Measurements from ENCODE around the gene MYO9B. TPM values are rescaled to one million over a fixed set of nuclear protein-coding genes. Genes with fewer than 3 reads are reported as not detected.

MYO9B gene
- polyA plus RNA-seq, 3 donors, result 5.9 to 366 (median 7.5) TPM

DNA sequence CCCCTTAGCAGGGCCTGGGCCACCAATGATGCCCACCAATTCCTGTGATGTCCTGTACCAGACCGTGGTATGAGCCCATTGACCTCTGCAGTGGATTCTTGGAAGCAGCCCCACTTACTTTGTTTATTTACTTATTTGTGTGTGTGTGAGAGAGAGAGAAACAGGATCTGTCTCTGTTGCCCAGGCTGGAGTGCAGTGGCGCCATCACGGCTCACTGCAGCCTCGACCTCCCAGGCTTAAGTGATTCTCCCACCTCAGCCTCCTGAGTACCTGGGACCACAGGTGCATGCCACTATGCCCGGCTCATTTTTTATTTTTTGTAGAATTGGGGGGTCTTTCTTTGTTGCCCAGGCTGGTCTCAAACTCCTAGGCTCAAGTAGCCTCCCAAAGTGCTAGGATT, 13.0 kb downstream of the MYO9B start:
- peaks cover 18 to 39% of the 10 kb centered on the region in 2 donors for H3K36me3 ChIP-seq (replicated peaks in 1 of 2; ENCODE audit: control insufficient read depth in 1 of 2, insufficient read depth in 2 of 2, low read length in 2 of 2)
- Mint-ChIP-seq H3K4me3 (no peak overlapping the region), H3K9me3 (peaks cover 0 to 1% (median 0%) of the 10 kb centered on the region in 7 donors), H3K4me1 (peaks cover 59% of the 10 kb centered on the region), H3K36me3 (peaks cover 54 to 67% of the 10 kb centered on the region in 2 donors), H3K27ac (peak overlapping the region; percentile 96 to 100 (median 99)), H3K27me3 (ENCODE audit: low read depth in 3 of 3) (peaks cover 0 to 6% (median 2%) of the 10 kb centered on the region in 3 donors)
- H3K9me3 ChIP-seq (replicated peaks in 1 of 2; ENCODE audit: control insufficient read depth in 1 of 2, insufficient read depth in 1 of 2, low read length in 2 of 2), result no peaks in the 10 kb centered on the region
- intact Hi-C loops (cut with micrococcal nuclease), result no loop called here
- DNase-seq, result no peak
- H2AFZ ChIP-seq (ENCODE audit: insufficient read depth, low read depth, low read length, poor library complexity, severe bottlenecking), result no peak overlapping the region
- H3K79me2 ChIP-seq (ENCODE audit: insufficient read depth, low read length), result peaks cover 98% of the 10 kb centered on the region
- H3K9ac ChIP-seq (ENCODE audit: insufficient read depth, low read length, poor library complexity, severe bottlenecking), result no peak overlapping the region
- no peaks in the 10 kb centered on the region for H3K27me3 ChIP-seq (ENCODE audit: control insufficient read depth in 2 of 2, insufficient read depth in 2 of 2, low read length in 2 of 2)
- no peak overlapping the region for H3K4me2 ChIP-seq (replicated peaks; ENCODE audit: extremely low read depth, low read length, poor library complexity, severe bottlenecking)
- peaks cover 72% of the 10 kb centered on the region for H4K20me1 ChIP-seq (ENCODE audit: insufficient read depth, low read length)
- 100% methylated on average over 1 of the region's 5 CpGs for WGBS (ENCODE audit: insufficient coverage)
- no peak for TF ChIP-seq CTCF (IDR thresholded peaks at IDR 0.05)
- H3K4me3 ChIP-seq (replicated peaks in 1 of 3; ENCODE audit: low read depth in 2 of 3, low read length in 3 of 3), result no peak overlapping the region
- H3K27ac ChIP-seq (ENCODE audit: low read depth in 1 of 2, low read length in 2 of 2), result peak overlapping the region; percentile 96 to 100
- peaks cover 46 to 57% of the 10 kb centered on the region in 2 donors for H3K4me1 ChIP-seq (ENCODE audit: control insufficient read depth in 1 of 2, insufficient read depth in 2 of 2, low read length in 2 of 2)

DNA sequence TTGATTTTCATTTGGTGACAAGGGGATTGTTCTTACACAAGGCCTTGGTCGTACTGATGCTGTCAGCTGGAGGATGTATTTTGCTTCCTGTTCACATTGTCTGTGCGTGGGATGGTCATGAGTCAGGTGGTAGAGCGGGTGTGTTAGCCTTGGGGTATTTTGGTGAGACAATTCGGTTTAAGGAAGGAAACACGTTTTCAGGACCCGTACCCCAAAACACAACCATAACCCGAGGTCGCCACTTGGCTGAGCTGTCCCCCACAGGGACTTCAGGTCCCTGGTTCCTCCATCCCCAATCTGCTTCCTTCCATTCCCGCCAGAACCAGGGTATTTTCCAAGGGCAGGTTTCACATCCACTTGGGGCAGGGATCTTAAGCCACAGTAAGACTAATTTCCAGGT, 15.0 kb downstream of the MYO9B start:
- peak overlapping the region; percentile 85 for H3K9ac ChIP-seq (ENCODE audit: insufficient read depth, low read length, poor library complexity, severe bottlenecking)
- H3K4me3 Mint-ChIP-seq, result peak overlapping the region in 1 of 2 donors; percentile 77
- H2AFZ ChIP-seq (ENCODE audit: insufficient read depth, low read depth, low read length, poor library complexity, severe bottlenecking), result no peak overlapping the region
- WGBS (ENCODE audit: insufficient coverage), result 0% methylated on average over 1 of the region's 9 CpGs
- H4K20me1 ChIP-seq (ENCODE audit: insufficient read depth, low read length), result peaks cover 67% of the 10 kb centered on the region
- H3K4me1 Mint-ChIP-seq, result peaks cover 73% of the 10 kb centered on the region
- intact Hi-C loops (cut with micrococcal nuclease), result loop anchor here in 1 of 2 donors (1.0 to 5.0 kb wide), 3 partner anchors 14 to 47 kb away; no protein-coding TSS in a partner anchor
- H3K36me3 ChIP-seq (replicated peaks in 1 of 2; ENCODE audit: control insufficient read depth in 1 of 2, insufficient read depth in 2 of 2, low read length in 2 of 2), result peaks cover 17 to 30% of the 10 kb centered on the region in 2 donors
- H3K27me3 ChIP-seq (ENCODE audit: control insufficient read depth in 2 of 2, insufficient read depth in 2 of 2, low read length in 2 of 2), result no peaks in the 10 kb centered on the region
- TF ChIP-seq CTCF (IDR thresholded peaks at IDR 0.05), result peak; percentile 24
- peak overlapping the region; percentile 23 for H3K4me2 ChIP-seq (replicated peaks; ENCODE audit: extremely low read depth, low read length, poor library complexity, severe bottlenecking)
- no peaks in the 10 kb centered on the region for H3K9me3 ChIP-seq (replicated peaks in 1 of 2; ENCODE audit: control insufficient read depth in 1 of 2, insufficient read depth in 1 of 2, low read length in 2 of 2)
- H3K27me3 Mint-ChIP-seq (ENCODE audit: low read depth in 3 of 3), result peaks cover 0 to 6% (median 2%) of the 10 kb centered on the region in 3 donors
- peaks cover 60 to 74% of the 10 kb centered on the region in 2 donors for H3K4me1 ChIP-seq (ENCODE audit: control insufficient read depth in 1 of 2, insufficient read depth in 2 of 2, low read length in 2 of 2)
- peaks cover 52 to 64% of the 10 kb centered on the region in 2 donors for H3K36me3 Mint-ChIP-seq
- H3K4me3 ChIP-seq (replicated peaks in 1 of 3; ENCODE audit: low read depth in 2 of 3, low read length in 3 of 3), result peak overlapping the region in 1 of 3 experiments; percentile 6
- peaks cover 0 to 3% (median 0%) of the 10 kb centered on the region in 7 donors for H3K9me3 Mint-ChIP-seq
- DNase-seq, result peak; percentile 94 to 99 (median 96)
- peaks cover 98% of the 10 kb centered on the region for H3K79me2 ChIP-seq (ENCODE audit: insufficient read depth, low read length)
- peak overlapping the region; percentile 96 to 100 for H3K27ac ChIP-seq (ENCODE audit: low read depth in 1 of 2, low read length in 2 of 2)
- peak overlapping the region; percentile 96 to 100 (median 99) for H3K27ac Mint-ChIP-seq

Measured in CD14-positive monocyte (primary cell).